ENCODE data around the gene SNCB.
"Not testable (repeated sequence)": the region's sequence is repeated elsewhere in the genome, so short reads cannot be mapped to it uniquely, and the experiment has no call there.

The SNCB gene

GRCh38 chr5:176606032-176606431, 24.3 kb downstream of the SNCB start:
- H3K23ac ChIP-seq (ENCODE audit: low read length) = no peak overlapping the region
- no peak overlapping the region for H3K4ac ChIP-seq (ENCODE audit: low read depth, low read length)
- H3K79me1 ChIP-seq (ENCODE audit: low read length) = no peaks in the 10 kb centered on the region
- no peak overlapping the region for H2BK5ac ChIP-seq (ENCODE audit: low read depth, low read length, poor library complexity)
- no peak overlapping the region for H2AFZ ChIP-seq (ENCODE audit: insufficient read depth, low read length, poor library complexity)
- no peaks in the 10 kb centered on the region for H3K27me3 ChIP-seq (ENCODE audit: insufficient read depth, low read length)
- no peak overlapping the region for H3K4me3 ChIP-seq (ENCODE audit: low read depth, low read length)
- no peak overlapping the region for H3K18ac ChIP-seq (ENCODE audit: low read length)
- H3K36me3 ChIP-seq (ENCODE audit: control insufficient read depth in 1 of 2, insufficient read depth in 2 of 2, low read length in 2 of 2) = no peaks in the 10 kb centered on the region
- H2BK12ac ChIP-seq (ENCODE audit: low read length) = no peak overlapping the region
- H4K12ac ChIP-seq (ENCODE audit: low read depth, low read length) = no peak overlapping the region
- H4K91ac ChIP-seq (ENCODE audit: low read depth, low read length) = no peak overlapping the region
- no peak overlapping the region for H4K8ac ChIP-seq (ENCODE audit: low read depth, low read length)
- no peak overlapping the region for H3K14ac ChIP-seq (ENCODE audit: low read length)
- no peak overlapping the region for H3K4me2 ChIP-seq (ENCODE audit: low read length)
- H3K27ac ChIP-seq (ENCODE audit: low read depth, low read length) = no peak overlapping the region
- H3K79me2 ChIP-seq (ENCODE audit: control insufficient read depth, insufficient read depth, low read length, poor library complexity) = no peaks in the 10 kb centered on the region
- H3K4me1 ChIP-seq (ENCODE audit: control insufficient read depth in 1 of 2, insufficient read depth in 2 of 2, low read length in 2 of 2) = peaks cover 4 to 7% of the 10 kb centered on the region in 2 experiments
- DNase-seq = no peak
- no peak overlapping the region for H2BK120ac ChIP-seq (ENCODE audit: insufficient read depth, low read length, poor library complexity)
- H3K9ac ChIP-seq (ENCODE audit: low read length) = no peak overlapping the region
- no CpG with 5 or more reads among the region's 3 CpGs for WGBS (ENCODE audit: extremely low coverage, insufficient coverage, insufficient read length)
- H2AK5ac ChIP-seq (ENCODE audit: low read length) = no peak overlapping the region
- peaks cover 2% of the 10 kb centered on the region for H3K9me3 ChIP-seq (ENCODE audit: insufficient read depth, low read depth, low read length)

GRCh38 chr5:176603091-176603490, 27.2 kb downstream of the SNCB start:
- no peaks in the 10 kb centered on the region for H3K4me1 ChIP-seq (ENCODE audit: control insufficient read depth in 1 of 2, insufficient read depth in 2 of 2, low read length in 2 of 2)
- peaks cover 2% of the 10 kb centered on the region for H3K9me3 ChIP-seq (ENCODE audit: insufficient read depth, low read depth, low read length)
- H2AFZ ChIP-seq (ENCODE audit: insufficient read depth, low read length, poor library complexity) = no peak overlapping the region
- no peak overlapping the region for H2AK5ac ChIP-seq (ENCODE audit: low read length)
- H3K23ac ChIP-seq (ENCODE audit: low read length) = no peak overlapping the region
- no peak overlapping the region for H3K27ac ChIP-seq (ENCODE audit: low read depth, low read length)
- H3K36me3 ChIP-seq (ENCODE audit: control insufficient read depth in 1 of 2, insufficient read depth in 2 of 2, low read length in 2 of 2) = no peaks in the 10 kb centered on the region
- H3K4ac ChIP-seq (ENCODE audit: low read depth, low read length) = no peak overlapping the region
- H3K4me3 ChIP-seq (ENCODE audit: low read depth, low read length) = no peak overlapping the region
- no peaks in the 10 kb centered on the region for H3K79me2 ChIP-seq (ENCODE audit: control insufficient read depth, insufficient read depth, low read length, poor library complexity)
- no peak for DNase-seq
- no peaks in the 10 kb centered on the region for H3K27me3 ChIP-seq (ENCODE audit: insufficient read depth, low read length)
- H3K18ac ChIP-seq (ENCODE audit: low read length) = no peak overlapping the region
- H4K8ac ChIP-seq (ENCODE audit: low read depth, low read length) = no peak overlapping the region
- no peak overlapping the region for H4K12ac ChIP-seq (ENCODE audit: low read depth, low read length)
- no peak overlapping the region for H4K91ac ChIP-seq (ENCODE audit: low read depth, low read length)
- H3K79me1 ChIP-seq (ENCODE audit: low read length) = no peaks in the 10 kb centered on the region
- no CpG with 5 or more reads among the region's 2 CpGs for WGBS (ENCODE audit: extremely low coverage, insufficient coverage, insufficient read length)
- no peak overlapping the region for H2BK120ac ChIP-seq (ENCODE audit: insufficient read depth, low read length, poor library complexity)
- no peak overlapping the region for H2BK5ac ChIP-seq (ENCODE audit: low read depth, low read length, poor library complexity)
- no peak overlapping the region for H2BK12ac ChIP-seq (ENCODE audit: low read length)
- no peak overlapping the region for H3K9ac ChIP-seq (ENCODE audit: low read length)
- H3K4me2 ChIP-seq (ENCODE audit: low read length) = no peak overlapping the region
- no peak overlapping the region for H3K14ac ChIP-seq (ENCODE audit: low read length)

GRCh38 chr5:176601901-176602482, 28.3 kb downstream of the SNCB start:
- no peak overlapping the region for H3K14ac ChIP-seq (ENCODE audit: low read length)
- H3K36me3 ChIP-seq (ENCODE audit: control insufficient read depth in 1 of 2, insufficient read depth in 2 of 2, low read length in 2 of 2) = no peaks in the 10 kb centered on the region
- no CpG with 5 or more reads among the region's 12 CpGs for WGBS (ENCODE audit: extremely low coverage, insufficient coverage, insufficient read length)
- no peak overlapping the region for H3K4ac ChIP-seq (ENCODE audit: low read depth, low read length)
- no peak overlapping the region for H4K8ac ChIP-seq (ENCODE audit: low read depth, low read length)
- no peak overlapping the region for H3K23ac ChIP-seq (ENCODE audit: low read length)
- no peaks in the 10 kb centered on the region for H3K79me1 ChIP-seq (ENCODE audit: low read length)
- H2BK120ac ChIP-seq (ENCODE audit: insufficient read depth, low read length, poor library complexity) = no peak overlapping the region
- no peak overlapping the region for H3K18ac ChIP-seq (ENCODE audit: low read length)
- peaks cover 2% of the 10 kb centered on the region for H3K9me3 ChIP-seq (ENCODE audit: insufficient read depth, low read depth, low read length)
- H2BK12ac ChIP-seq (ENCODE audit: low read length) = no peak overlapping the region
- no peak overlapping the region for H3K4me2 ChIP-seq (ENCODE audit: low read length)
- H2AK5ac ChIP-seq (ENCODE audit: low read length) = no peak overlapping the region
- H3K4me1 ChIP-seq (ENCODE audit: control insufficient read depth in 1 of 2, insufficient read depth in 2 of 2, low read length in 2 of 2) = no peaks in the 10 kb centered on the region
- H4K12ac ChIP-seq (ENCODE audit: low read depth, low read length) = no peak overlapping the region
- no peak overlapping the region for H3K27ac ChIP-seq (ENCODE audit: low read depth, low read length)
- H3K27me3 ChIP-seq (ENCODE audit: insufficient read depth, low read length) = no peaks in the 10 kb centered on the region
- no peak overlapping the region for H3K4me3 ChIP-seq (ENCODE audit: low read depth, low read length)
- no peak overlapping the region for H2BK5ac ChIP-seq (ENCODE audit: low read depth, low read length, poor library complexity)
- H3K79me2 ChIP-seq (ENCODE audit: control insufficient read depth, insufficient read depth, low read length, poor library complexity) = no peaks in the 10 kb centered on the region
- no peak overlapping the region for H2AFZ ChIP-seq (ENCODE audit: insufficient read depth, low read length, poor library complexity)
- no peak overlapping the region for H4K91ac ChIP-seq (ENCODE audit: low read depth, low read length)
- H3K9ac ChIP-seq (ENCODE audit: low read length) = no peak overlapping the region
- no peak for DNase-seq

- not testable (repeated sequence) for H3K27ac ChIP-seq (ENCODE audit: low read depth, low read length); H2BK120ac ChIP-seq (ENCODE audit: insufficient read depth, low read length, poor library complexity); H3K36me3 ChIP-seq (ENCODE audit: control insufficient read depth in 1 of 2, insufficient read depth in 2 of 2, low read length in 2 of 2); H3K4me3 ChIP-seq (ENCODE audit: low read depth, low read length); H2AFZ ChIP-seq (ENCODE audit: insufficient read depth, low read length, poor library complexity); H3K79me1 ChIP-seq (ENCODE audit: low read length); H2AK5ac ChIP-seq (ENCODE audit: low read length); H4K8ac ChIP-seq (ENCODE audit: low read depth, low read length); H3K23ac ChIP-seq (ENCODE audit: low read length); H3K4me2 ChIP-seq (ENCODE audit: low read length); H2BK12ac ChIP-seq (ENCODE audit: low read length); H2BK5ac ChIP-seq (ENCODE audit: low read depth, low read length, poor library complexity); H3K9ac ChIP-seq (ENCODE audit: low read length); DNase-seq; H3K4me1 ChIP-seq (ENCODE audit: control insufficient read depth in 1 of 2, insufficient read depth in 2 of 2, low read length in 2 of 2); H3K9me3 ChIP-seq (ENCODE audit: insufficient read depth, low read depth, low read length); H4K91ac ChIP-seq (ENCODE audit: low read depth, low read length); H3K14ac ChIP-seq (ENCODE audit: low read length); H3K18ac ChIP-seq (ENCODE audit: low read length); H3K27me3 ChIP-seq (ENCODE audit: insufficient read depth, low read length); H4K12ac ChIP-seq (ENCODE audit: low read depth, low read length); H3K4ac ChIP-seq (ENCODE audit: low read depth, low read length); H3K79me2 ChIP-seq (ENCODE audit: control insufficient read depth, insufficient read depth, low read length, poor library complexity)
- no CpG with 5 or more reads among the region's 19 CpGs for WGBS (ENCODE audit: extremely low coverage, insufficient coverage, insufficient read length)
These were observed 30.4 kb downstream of the SNCB start for GRCh38 chr5:176599749-176600430.
